ENCODE measurements around the gene C13orf46. TPM values are rescaled to one million over a fixed set of nuclear protein-coding genes. Genes with fewer than 3 reads are reported as not detected.

C13orf46 gene
- total RNA-seq, 4 donors from 2014 or later: 0.41 to 77.4 (median 1.1) TPM; not detected in 1

GRCh38 chr13:113998781-113999617 is 25.1 kb upstream of the C13orf46 start:
- Histone ChIP-seq H3K36me3 (no peaks in the 10 kb centered on the region), H3K27me3 (no peaks in the 10 kb centered on the region), H3K9me3 (no peaks in the 10 kb centered on the region), H3K4me3 (no peak overlapping the region), H3K4me1 (peaks cover 0 to 5% (median 1%) of the 10 kb centered on the region in 4 donors), H3K27ac (peak overlapping the region in 3 of 4 donors; percentile 22 to 54 (median 44))
- TF ChIP-seq POLR2AphosphoS5 (IDR thresholded peaks at IDR 0.05): no peak
- TF ChIP-seq, protein P1, sequence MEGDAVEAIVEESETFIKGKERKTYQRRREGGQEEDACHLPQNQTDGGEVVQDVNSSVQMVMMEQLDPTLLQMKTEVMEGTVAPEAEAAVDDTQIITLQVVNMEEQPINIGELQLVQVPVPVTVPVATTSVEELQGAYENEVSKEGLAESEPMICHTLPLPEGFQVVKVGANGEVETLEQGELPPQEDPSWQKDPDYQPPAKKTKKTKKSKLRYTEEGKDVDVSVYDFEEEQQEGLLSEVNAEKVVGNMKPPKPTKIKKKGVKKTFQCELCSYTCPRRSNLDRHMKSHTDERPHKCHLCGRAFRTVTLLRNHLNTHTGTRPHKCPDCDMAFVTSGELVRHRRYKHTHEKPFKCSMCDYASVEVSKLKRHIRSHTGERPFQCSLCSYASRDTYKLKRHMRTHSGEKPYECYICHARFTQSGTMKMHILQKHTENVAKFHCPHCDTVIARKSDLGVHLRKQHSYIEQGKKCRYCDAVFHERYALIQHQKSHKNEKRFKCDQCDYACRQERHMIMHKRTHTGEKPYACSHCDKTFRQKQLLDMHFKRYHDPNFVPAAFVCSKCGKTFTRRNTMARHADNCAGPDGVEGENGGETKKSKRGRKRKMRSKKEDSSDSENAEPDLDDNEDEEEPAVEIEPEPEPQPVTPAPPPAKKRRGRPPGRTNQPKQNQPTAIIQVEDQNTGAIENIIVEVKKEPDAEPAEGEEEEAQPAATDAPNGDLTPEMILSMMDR (IDR thresholded peaks at IDR 0.05): no peak
- no peak for TF ChIP-seq POLR2A (IDR thresholded peaks at IDR 0.05)
- no peak for TF ChIP-seq EP300 (IDR thresholded peaks at IDR 0.05; ENCODE audit: low read depth)
- intact Hi-C loops (cut with DNase I; ENCODE audit: low total_unique reads) (no loop called here), in situ Hi-C loops (cut with MboI; ENCODE audit: low pct_ligation_motif_present in 1 of 4, low pct_unique_long_range_greater_than_20kb in 1 of 4, low sequenced_read_pairs in 3 of 4) (no loop called here)
- DNase-seq: no peak
- 78 to 96% methylated on average over 9 to 37 of the region's 42 CpGs for WGBS, 2 donors (ENCODE audit: low coverage in 1 of 2)

GRCh38 chr13:113997845-113998751 is 24.2 kb upstream of the C13orf46 start:
- intact Hi-C loops (cut with DNase I; ENCODE audit: low total_unique reads): no loop called here
- no peaks in the 10 kb centered on the region for H3K36me3 ChIP-seq
- DNase-seq: peak; percentile 33
- peak overlapping the region; percentile 36 to 55 (median 49) for H3K27ac ChIP-seq
- no peaks in the 10 kb centered on the region for H3K9me3 ChIP-seq
- peak in 2 of 3 donors; percentile 11 for TF ChIP-seq POLR2AphosphoS5 (IDR thresholded peaks at IDR 0.05)
- no peak for TF ChIP-seq EP300 (IDR thresholded peaks at IDR 0.05; ENCODE audit: low read depth)
- in situ Hi-C loops (cut with MboI; ENCODE audit: low pct_ligation_motif_present in 1 of 4, low pct_unique_long_range_greater_than_20kb in 1 of 4, low sequenced_read_pairs in 3 of 4): no loop called here
- no peak overlapping the region for H3K4me3 ChIP-seq
- H3K4me1 ChIP-seq: peaks cover 0 to 5% (median 1%) of the 10 kb centered on the region in 4 donors
- no peaks in the 10 kb centered on the region for H3K27me3 ChIP-seq
- WGBS, 2 donors (ENCODE audit: low coverage in 1 of 2): 65 to 90% methylated on average over 2 to 25 of the region's 29 CpGs

GRCh38 chr13:113996912-113997745 is 23.3 kb upstream of the C13orf46 start:
- Histone ChIP-seq H3K4me3 (no peak overlapping the region), H3K9me3 (no peaks in the 10 kb centered on the region), H3K27ac (peak overlapping the region; percentile 36 to 55 (median 49)), H3K4me1 (peaks cover 0 to 5% (median 1%) of the 10 kb centered on the region in 4 donors), H3K36me3 (no peaks in the 10 kb centered on the region), H3K27me3 (no peaks in the 10 kb centered on the region)
- TF ChIP-seq, protein P1 (IDR thresholded peaks at IDR 0.05): no peak
- TF ChIP-seq EP300 (IDR thresholded peaks at IDR 0.05; ENCODE audit: low read depth): no peak
- no peak for TF ChIP-seq POLR2A (IDR thresholded peaks at IDR 0.05)
- TF ChIP-seq POLR2AphosphoS5 (IDR thresholded peaks at IDR 0.05): no peak
- in situ Hi-C loops (cut with MboI; ENCODE audit: low pct_ligation_motif_present in 1 of 4, low pct_unique_long_range_greater_than_20kb in 1 of 4, low sequenced_read_pairs in 3 of 4) (no loop called here), intact Hi-C loops (cut with DNase I; ENCODE audit: low total_unique reads) (no loop called here)
- WGBS, 2 donors (ENCODE audit: low coverage in 1 of 2): 64 to 81% methylated on average over 5 to 13 of the region's 13 CpGs
- DNase-seq: no peak

GRCh38 chr13:113996081-113996911 is 22.4 kb upstream of the C13orf46 start:
- no peak for TF ChIP-seq POLR2A (IDR thresholded peaks at IDR 0.05)
- TF ChIP-seq POLR2AphosphoS5 (IDR thresholded peaks at IDR 0.05): no peak
- TF ChIP-seq, protein P1 (IDR thresholded peaks at IDR 0.05): no peak
- TF ChIP-seq EP300 (IDR thresholded peaks at IDR 0.05; ENCODE audit: low read depth): no peak
- Histone ChIP-seq H3K4me3 (no peak overlapping the region), H3K27me3 (no peaks in the 10 kb centered on the region), H3K27ac (no peak overlapping the region), H3K4me1 (peaks cover 0 to 5% (median 1%) of the 10 kb centered on the region in 4 donors), H3K9me3 (no peaks in the 10 kb centered on the region), H3K36me3 (no peaks in the 10 kb centered on the region)
- intact Hi-C loops (cut with DNase I; ENCODE audit: low total_unique reads) (no loop called here), in situ Hi-C loops (cut with MboI; ENCODE audit: low pct_ligation_motif_present in 1 of 4, low pct_unique_long_range_greater_than_20kb in 1 of 4, low sequenced_read_pairs in 3 of 4) (no loop called here)
- no peak for DNase-seq
- WGBS, 2 donors (ENCODE audit: low coverage in 1 of 2): 92 to 100% methylated on average over 4 to 33 of the region's 38 CpGs
